ENCODE data around the gene FHIP1B. TPM values are rescaled to one million over a fixed set of nuclear protein-coding genes. Genes with fewer than 3 reads are reported as not detected.

FHIP1B gene
- total RNA-seq, 4 donors from 2014 or later, result 135 to 484 (median 279) TPM

GRCh38 chr11:6175440-6175839 is 59.0 kb downstream of the FHIP1B start:
- H3K4me3 ChIP-seq, result no peak overlapping the region
- no peak overlapping the region for H3K27ac ChIP-seq
- no peaks in the 10 kb centered on the region for H3K27me3 ChIP-seq
- no peaks in the 10 kb centered on the region for H3K4me1 ChIP-seq
- no peak for DNase-seq
- H3K9me3 ChIP-seq, result no peaks in the 10 kb centered on the region
- no peak for TF ChIP-seq POLR2A (IDR thresholded peaks at IDR 0.05)
- no peak for TF ChIP-seq CTCF (IDR thresholded peaks at IDR 0.05)
- no peaks in the 10 kb centered on the region for H3K36me3 ChIP-seq

GRCh38 chr11:6170226-6170625 is 64.2 kb downstream of the FHIP1B start, which contains the start of gene OR52B2:
TSS of gene OR52B2 (minus strand) at chr11:6170326. CDS start at chr11:6170326, 0 bp downstream.
- TF ChIP-seq POLR2A (IDR thresholded peaks at IDR 0.05) (no peak), CTCF (IDR thresholded peaks at IDR 0.05) (no peak)
- H3K36me3 ChIP-seq, result no peaks in the 10 kb centered on the region
- no peaks in the 10 kb centered on the region for H3K4me1 ChIP-seq
- no peak within 1 kb of the TSS for H3K27ac ChIP-seq
- no peak for DNase-seq
- no peaks in the 10 kb centered on the region for H3K27me3 ChIP-seq
- H3K9me3 ChIP-seq, result peaks cover 0 to under 1% (median 0%) of the 10 kb centered on the region in 4 donors
- H3K4me3 ChIP-seq, result no peak within 1 kb of the TSS

Other genes starting within 250 kb of the FHIP1B start
- not detected for gene OR52L1, start 247.7 kb downstream of the FHIP1B start, total RNA-seq
- gene OR56A4, start 227.7 kb downstream of the FHIP1B start, total RNA-seq, result not detected
- not detected for gene OR56A1, start 203.9 kb downstream of the FHIP1B start, total RNA-seq
- gene OR56B4, start 127.0 kb downstream of the FHIP1B start, total RNA-seq, result not detected
- gene OR52B2, start 64.3 kb downstream of the FHIP1B start, total RNA-seq, result 1 to 10 TPM in 1 of 4 donors, not detected in 3; 1.7 TPM
- gene OR52W1, start 35.4 kb downstream of the FHIP1B start, total RNA-seq, result not detected
- gene C11orf42, start 29.1 kb downstream of the FHIP1B start, total RNA-seq, result not detected
- gene CNGA4, start 4.5 kb upstream of the FHIP1B start, total RNA-seq, result 1 to 10 TPM in 1 of 4 donors, under 1 TPM in 1, not detected in 2; 0.85 to 1.1 TPM
- gene CCKBR, start 25.2 kb upstream of the FHIP1B start, total RNA-seq, result not detected
- gene CAVIN3, start 85.9 kb upstream of the FHIP1B start, total RNA-seq, result 10 to 100 TPM in 3 of 4 donors, 1 to 10 TPM in 1; 6.5 to 40.4 (median 17.2) TPM
- gene SMPD1, start 155.8 kb upstream of the FHIP1B start, total RNA-seq, result 10 to 100 TPM; 11.6 to 78.3 (median 55.7) TPM
- 10 to 100 TPM in 3 of 4 donors, 1 to 10 TPM in 1; 9.8 to 31.4 (median 15.0) TPM for gene APBB1, start 184.5 kb upstream of the FHIP1B start, total RNA-seq
- gene HPX, start 206.4 kb upstream of the FHIP1B start, total RNA-seq, result 10 to 100 TPM in 1 of 4 donors, 1 to 10 TPM in 2, not detected in 1; 2.2 to 10.1 (median 5.3) TPM
- gene TRIM3, start 239.3 kb upstream of the FHIP1B start, total RNA-seq, result 100 to 1,000 TPM in 3 of 4 donors, 10 to 100 TPM in 1; 21.5 to 159 (median 123) TPM
- gene ARFIP2, start 246.7 kb upstream of the FHIP1B start, total RNA-seq, result 100 to 1,000 TPM; 104 to 140 (median 133) TPM
- gene TIMM10B, start 246.9 kb upstream of the FHIP1B start, total RNA-seq, result 10 to 100 TPM; 57.1 to 73.3 (median 66.6) TPM